Measurements from ENCODE around the gene SPAG16.

SPAG16 gene

DNA sequence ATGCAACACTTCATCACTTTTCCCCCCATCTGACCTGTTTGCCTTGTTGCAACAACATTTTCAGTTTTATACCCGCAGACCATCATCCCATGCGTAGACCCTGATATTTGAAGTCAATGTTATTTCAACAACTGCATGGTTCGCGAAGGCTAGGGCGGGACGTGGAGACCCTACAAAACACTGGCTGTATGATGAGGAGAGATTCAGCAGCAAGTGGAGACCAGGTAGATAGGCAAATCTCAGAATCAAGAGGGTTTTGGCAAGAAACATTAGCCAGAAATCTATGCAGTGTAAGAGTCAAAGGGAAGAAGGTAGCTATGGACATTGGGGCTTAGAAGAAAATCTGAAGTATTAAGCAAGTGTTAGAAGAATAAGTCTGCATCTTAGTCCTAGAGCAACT, 42.4 kb upstream of the SPAG16 start:
- DNase-seq (ENCODE audit: low read depth): no peak
- H3K4me3 ChIP-seq (ENCODE audit: low read depth, low read length): no peak overlapping the region
- in situ Hi-C loops (cut with HindIII; ENCODE audit: low sequenced_read_pairs): no loop called here
- TF ChIP-seq, protein P1, sequence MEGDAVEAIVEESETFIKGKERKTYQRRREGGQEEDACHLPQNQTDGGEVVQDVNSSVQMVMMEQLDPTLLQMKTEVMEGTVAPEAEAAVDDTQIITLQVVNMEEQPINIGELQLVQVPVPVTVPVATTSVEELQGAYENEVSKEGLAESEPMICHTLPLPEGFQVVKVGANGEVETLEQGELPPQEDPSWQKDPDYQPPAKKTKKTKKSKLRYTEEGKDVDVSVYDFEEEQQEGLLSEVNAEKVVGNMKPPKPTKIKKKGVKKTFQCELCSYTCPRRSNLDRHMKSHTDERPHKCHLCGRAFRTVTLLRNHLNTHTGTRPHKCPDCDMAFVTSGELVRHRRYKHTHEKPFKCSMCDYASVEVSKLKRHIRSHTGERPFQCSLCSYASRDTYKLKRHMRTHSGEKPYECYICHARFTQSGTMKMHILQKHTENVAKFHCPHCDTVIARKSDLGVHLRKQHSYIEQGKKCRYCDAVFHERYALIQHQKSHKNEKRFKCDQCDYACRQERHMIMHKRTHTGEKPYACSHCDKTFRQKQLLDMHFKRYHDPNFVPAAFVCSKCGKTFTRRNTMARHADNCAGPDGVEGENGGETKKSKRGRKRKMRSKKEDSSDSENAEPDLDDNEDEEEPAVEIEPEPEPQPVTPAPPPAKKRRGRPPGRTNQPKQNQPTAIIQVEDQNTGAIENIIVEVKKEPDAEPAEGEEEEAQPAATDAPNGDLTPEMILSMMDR (IDR thresholded peaks at IDR 0.05; ENCODE audit: low read depth, low read length, missing control alignments): no peak

DNA sequence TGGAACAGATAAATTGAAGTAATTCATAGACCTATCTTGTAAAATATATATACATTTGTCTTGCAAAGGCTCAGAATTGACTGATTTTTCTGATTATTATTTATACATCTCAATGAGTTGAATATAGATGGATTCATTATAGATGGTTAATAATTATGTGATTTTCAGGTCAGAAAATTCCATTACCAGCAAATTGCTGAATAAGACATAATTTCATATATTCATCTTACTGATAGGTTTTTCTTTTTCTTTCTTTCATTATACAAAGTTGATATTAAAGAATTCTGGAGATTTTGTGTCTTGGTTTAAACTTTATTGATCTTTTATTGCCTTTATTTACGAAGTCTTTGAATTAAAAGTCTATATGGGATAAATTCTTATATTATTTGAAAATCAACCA, 41.6 kb upstream of the SPAG16 start:
- no peak for DNase-seq (ENCODE audit: low read depth)
- in situ Hi-C loops (cut with HindIII; ENCODE audit: low sequenced_read_pairs): no loop called here
- H3K4me3 ChIP-seq (ENCODE audit: low read depth, low read length): no peak overlapping the region
- TF ChIP-seq, protein P1 (IDR thresholded peaks at IDR 0.05; ENCODE audit: low read depth, low read length, missing control alignments): no peak

DNA sequence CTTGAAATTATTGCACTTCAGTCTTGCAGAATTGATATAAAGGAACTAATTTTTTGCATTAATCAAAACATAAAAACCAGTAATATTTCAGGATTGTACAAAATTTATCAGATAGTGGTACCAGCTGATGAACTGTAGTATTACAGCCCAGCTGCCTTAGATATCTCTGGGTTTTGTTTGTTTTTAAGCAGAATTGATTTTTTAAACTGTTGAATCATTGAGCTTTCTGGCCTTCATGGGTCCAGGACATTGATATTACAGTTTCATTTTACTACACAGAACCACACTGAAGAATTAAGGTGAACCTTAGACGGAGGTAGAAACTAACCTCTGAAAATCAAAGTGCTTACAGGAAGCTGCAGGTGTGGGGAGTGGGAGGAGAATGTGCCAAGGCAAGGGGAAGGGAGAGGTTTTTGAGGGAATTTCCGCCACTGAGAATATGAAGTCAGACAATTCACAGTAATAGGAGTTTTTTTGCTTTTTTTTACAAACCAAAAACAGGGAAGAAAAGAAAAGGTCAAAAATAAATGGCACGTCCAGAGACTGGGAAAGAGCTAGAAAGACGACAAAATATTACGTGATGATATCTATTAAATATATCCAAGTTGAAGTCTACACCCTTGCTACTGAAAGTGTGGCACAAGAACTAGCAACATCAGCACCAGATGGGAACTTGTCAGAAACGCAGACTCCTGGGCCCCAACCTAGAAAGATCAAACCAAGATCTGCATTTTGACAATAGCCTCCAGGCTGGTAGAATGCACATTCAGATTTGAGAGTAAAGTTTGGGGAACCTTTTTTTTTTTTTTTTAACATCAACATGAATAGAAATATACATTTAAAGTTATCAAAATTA, 40.8 kb upstream of the SPAG16 start:
- in situ Hi-C loops (cut with HindIII; ENCODE audit: low sequenced_read_pairs): no loop called here
- TF ChIP-seq, protein P1 (IDR thresholded peaks at IDR 0.05; ENCODE audit: low read depth, low read length, missing control alignments): no peak
- no peak for DNase-seq (ENCODE audit: low read depth)
- no peak overlapping the region for H3K4me3 ChIP-seq (ENCODE audit: low read depth, low read length)

DNA sequence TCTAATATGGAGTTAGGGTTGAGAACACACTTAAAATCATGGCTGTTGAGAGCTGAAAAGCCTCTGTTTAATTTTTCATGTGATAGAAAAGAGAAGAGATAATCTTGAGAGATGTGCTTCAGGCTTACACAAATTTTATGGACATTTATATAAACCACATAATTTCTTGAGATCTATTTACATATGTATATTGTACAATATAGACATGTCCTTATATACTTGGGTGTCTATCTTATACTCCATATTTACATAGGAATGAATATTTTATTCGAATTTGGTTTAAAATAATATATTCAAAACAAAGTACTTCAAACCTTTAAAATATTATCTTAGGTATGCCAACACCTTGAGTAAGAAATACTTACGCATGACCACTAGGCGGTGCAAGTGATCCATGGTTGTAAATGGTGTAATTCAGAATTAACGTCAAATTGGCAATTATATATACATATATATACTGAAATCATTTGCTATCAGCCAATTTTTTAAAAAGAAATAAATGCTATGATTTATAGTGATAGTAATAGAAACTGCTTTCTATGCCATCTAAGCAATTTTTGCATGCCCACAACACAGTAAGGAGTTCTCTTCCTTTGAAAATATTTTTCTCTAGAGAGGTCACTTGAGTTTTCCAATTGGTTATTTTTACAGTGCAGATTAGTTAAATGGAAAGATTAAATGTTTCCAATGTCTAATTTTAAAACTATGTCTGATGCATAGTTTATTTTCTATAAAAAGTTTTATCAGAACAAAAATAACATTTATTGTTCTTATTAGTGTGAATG, 37.6 kb upstream of the SPAG16 start:
- in situ Hi-C loops (cut with HindIII; ENCODE audit: low sequenced_read_pairs): no loop called here
- TF ChIP-seq, protein P1 (IDR thresholded peaks at IDR 0.05; ENCODE audit: low read depth, low read length, missing control alignments): peak; percentile 73
- no peak overlapping the region for H3K4me3 ChIP-seq (ENCODE audit: low read depth, low read length)

DNA sequence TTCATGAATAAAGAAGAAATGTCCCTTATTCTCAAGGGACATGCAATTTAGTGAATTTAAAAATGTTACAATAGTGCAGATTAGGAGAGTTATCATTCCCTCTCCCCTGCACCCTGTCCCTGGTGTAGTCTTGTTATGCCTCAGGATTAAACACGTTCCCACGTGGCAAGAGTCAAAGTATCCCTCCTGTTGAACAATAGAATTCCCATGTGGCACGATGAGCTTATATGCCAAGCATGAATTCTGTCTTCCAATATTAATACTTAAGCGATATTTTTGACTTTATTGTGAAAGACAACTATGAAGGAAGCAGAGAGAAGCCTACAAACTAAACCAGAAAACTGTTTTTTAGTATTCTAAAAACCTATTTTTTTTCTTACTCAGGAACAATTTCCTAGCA, 36.7 kb upstream of the SPAG16 start:
- DNase-seq (ENCODE audit: low read depth): no peak
- in situ Hi-C loops (cut with HindIII; ENCODE audit: low sequenced_read_pairs): no loop called here
- no peak overlapping the region for H3K4me3 ChIP-seq (ENCODE audit: low read depth, low read length)
- TF ChIP-seq, protein P1 (IDR thresholded peaks at IDR 0.05; ENCODE audit: low read depth, low read length, missing control alignments): no peak

More for the DNA sequence above, 37.6 kb upstream of the SPAG16 start:
- DNase-seq (ENCODE audit: low read depth): peak; percentile 38

DNA sequence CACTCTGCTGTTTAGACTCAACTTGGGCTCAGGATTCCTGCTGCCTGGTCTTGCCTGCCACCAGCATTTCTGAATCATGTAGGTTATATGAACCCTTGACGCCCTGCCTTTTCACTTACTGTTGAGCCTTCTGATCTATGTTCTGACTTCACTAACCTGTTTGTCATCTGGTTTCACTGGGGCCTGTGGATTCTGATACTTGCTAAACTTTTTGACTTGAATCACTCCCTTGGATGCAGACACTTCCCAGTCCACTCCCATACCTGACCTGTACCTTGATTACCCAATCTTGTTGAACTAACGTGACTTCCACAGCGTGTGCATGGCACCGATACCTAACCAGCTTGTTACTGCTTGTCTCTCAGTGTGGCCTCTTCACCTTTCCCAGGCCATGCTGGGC, 35.6 kb upstream of the SPAG16 start:
- in situ Hi-C loops (cut with HindIII; ENCODE audit: low sequenced_read_pairs): no loop called here
- DNase-seq (ENCODE audit: low read depth): no peak
- H3K4me3 ChIP-seq (ENCODE audit: low read depth, low read length): no peak overlapping the region
- TF ChIP-seq, protein P1 (IDR thresholded peaks at IDR 0.05; ENCODE audit: low read depth, low read length, missing control alignments): no peak

Data from astrocyte of the cerebellum (primary cell).